Bronchial epithelial cell (primary cell): ENCODE results near the gene NADK. TPM values are rescaled to one million over a fixed set of nuclear protein-coding genes. Genes with fewer than 3 reads are reported as not detected.
"Not testable (repeated sequence)": the region's sequence is repeated elsewhere in the genome, so short reads cannot be mapped to it uniquely, and the experiment has no call there.

Experiments used
- DNase-seq: peaks from one replicate; pipeline ENCODE4 v3.0.0-alpha.2; 2010; ENCODE audit warnings: low read depth
- FAIRE-seq: peaks from 2 replicates; lab custom pipeline; 2011; peaks lifted over from hg19 to GRCh38; lab: Jason Lieb, UNC
- H3K27me3 ChIP-seq: 2 replicates; pipeline ENCODE4 v1.5.1; 2011; ENCODE audit warnings: low read length; ENCODE audit not compliant: control insufficient read depth, insufficient read depth
- H3K36me3 ChIP-seq: 2 replicates; pipeline ENCODE4 v1.5.1; 2011; ENCODE audit warnings: low read length; ENCODE audit not compliant: control insufficient read depth, insufficient read depth
- H3K4me3 ChIP-seq: 2 replicates; pipeline ENCODE4 v1.5.1; 2011; ENCODE audit warnings: mild to moderate bottlenecking, low read depth, low read length, control low read depth
- total RNA-seq: library from RNA; depleted of rRNA; stranded (reverse); fragments of >200 nt; gene quantifications from 2 replicates; pipeline ENCODE4 v1.2.1, GENCODE V29; 2014
- TF ChIP-seq, protein P1 (sequence below): IDR thresholded peaks from 2 replicates; pipeline ENCODE4 v1.5.1; 2011; ENCODE audit warnings: mild to moderate bottlenecking, moderate library complexity, low read length, control low read depth, inconsistent platforms; ENCODE audit not compliant: insufficient read depth, severe bottlenecking

NADK gene
- total RNA-seq, 1 donor from 2014 or later: 41.6 TPM

DNA sequence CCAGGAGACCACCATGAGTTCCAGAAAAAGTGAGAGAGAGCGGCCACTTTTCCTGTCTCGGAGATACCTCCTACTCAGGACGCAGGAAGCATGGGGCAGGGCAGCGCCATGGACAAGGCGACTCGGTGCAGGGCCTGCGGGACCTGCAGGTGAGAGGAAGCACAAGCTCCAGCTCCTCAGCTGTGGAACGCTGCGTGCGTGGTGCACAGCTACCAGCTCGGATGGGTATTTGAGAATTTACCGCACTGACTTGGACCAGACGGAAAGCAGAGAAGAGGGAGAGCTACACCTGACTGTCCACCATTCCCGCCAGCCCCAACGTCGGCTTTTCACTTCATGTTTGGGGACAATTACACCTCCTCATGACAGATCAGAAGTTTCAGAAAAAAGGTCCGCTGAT lies 45.9 kb downstream of the NADK start:
- no peak overlapping the region for H3K4me3 ChIP-seq
- no peak for FAIRE-seq
- TF ChIP-seq, protein P1, sequence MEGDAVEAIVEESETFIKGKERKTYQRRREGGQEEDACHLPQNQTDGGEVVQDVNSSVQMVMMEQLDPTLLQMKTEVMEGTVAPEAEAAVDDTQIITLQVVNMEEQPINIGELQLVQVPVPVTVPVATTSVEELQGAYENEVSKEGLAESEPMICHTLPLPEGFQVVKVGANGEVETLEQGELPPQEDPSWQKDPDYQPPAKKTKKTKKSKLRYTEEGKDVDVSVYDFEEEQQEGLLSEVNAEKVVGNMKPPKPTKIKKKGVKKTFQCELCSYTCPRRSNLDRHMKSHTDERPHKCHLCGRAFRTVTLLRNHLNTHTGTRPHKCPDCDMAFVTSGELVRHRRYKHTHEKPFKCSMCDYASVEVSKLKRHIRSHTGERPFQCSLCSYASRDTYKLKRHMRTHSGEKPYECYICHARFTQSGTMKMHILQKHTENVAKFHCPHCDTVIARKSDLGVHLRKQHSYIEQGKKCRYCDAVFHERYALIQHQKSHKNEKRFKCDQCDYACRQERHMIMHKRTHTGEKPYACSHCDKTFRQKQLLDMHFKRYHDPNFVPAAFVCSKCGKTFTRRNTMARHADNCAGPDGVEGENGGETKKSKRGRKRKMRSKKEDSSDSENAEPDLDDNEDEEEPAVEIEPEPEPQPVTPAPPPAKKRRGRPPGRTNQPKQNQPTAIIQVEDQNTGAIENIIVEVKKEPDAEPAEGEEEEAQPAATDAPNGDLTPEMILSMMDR: no peak
- H3K36me3 ChIP-seq: peaks cover 6% of the 10 kb centered on the region
- H3K27me3 ChIP-seq: no peaks in the 10 kb centered on the region
- no peak for DNase-seq

DNA sequence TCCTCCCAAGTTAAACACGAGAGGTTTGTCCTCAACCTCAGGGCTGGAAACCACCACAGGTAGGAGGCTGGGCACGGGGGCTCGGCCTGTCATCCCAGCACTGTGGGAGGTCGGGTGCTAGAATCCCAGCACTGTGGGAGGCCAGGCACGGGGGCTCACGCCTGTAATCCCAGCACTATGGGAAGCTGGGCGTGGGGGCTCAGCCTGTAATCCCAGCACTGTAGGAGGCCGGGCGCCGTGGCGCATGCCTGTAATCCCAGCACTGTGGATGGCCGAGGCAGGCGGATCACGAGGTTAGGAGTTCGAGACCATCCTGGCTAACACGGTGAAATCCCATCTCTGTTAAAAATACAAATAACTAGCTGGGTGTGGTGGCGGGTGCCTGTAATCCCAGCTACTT lies 47.4 kb downstream of the NADK start:
- TF ChIP-seq, protein P1: no peak
- DNase-seq: no peak
- FAIRE-seq: no peak
- H3K36me3 ChIP-seq: peaks cover 6% of the 10 kb centered on the region
- no peak overlapping the region for H3K4me3 ChIP-seq
- H3K27me3 ChIP-seq: no peaks in the 10 kb centered on the region

DNA sequence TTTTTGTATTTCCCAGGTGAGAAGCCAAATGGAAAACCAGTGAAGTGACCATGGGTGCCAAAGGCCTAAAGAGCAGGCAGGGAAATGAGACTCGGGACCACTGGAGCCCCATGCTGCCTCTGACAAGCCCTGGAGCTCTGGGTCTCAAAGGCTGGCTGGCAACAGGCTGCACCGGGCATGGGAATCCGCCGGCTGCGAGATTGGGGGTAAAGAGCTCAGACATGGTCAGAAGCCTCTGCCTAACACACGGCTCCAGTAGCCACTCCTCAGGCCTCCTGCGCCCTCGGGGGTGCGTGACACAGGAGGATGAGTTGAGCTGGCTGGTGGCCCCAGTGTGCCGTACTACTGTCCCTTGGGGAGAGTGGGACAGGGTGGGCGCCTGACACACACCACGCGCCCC lies 48.0 kb downstream of the NADK start:
- H3K36me3 ChIP-seq, DNase-seq, H3K4me3 ChIP-seq, H3K27me3 ChIP-seq, FAIRE-seq: not testable (repeated sequence)

DNA sequence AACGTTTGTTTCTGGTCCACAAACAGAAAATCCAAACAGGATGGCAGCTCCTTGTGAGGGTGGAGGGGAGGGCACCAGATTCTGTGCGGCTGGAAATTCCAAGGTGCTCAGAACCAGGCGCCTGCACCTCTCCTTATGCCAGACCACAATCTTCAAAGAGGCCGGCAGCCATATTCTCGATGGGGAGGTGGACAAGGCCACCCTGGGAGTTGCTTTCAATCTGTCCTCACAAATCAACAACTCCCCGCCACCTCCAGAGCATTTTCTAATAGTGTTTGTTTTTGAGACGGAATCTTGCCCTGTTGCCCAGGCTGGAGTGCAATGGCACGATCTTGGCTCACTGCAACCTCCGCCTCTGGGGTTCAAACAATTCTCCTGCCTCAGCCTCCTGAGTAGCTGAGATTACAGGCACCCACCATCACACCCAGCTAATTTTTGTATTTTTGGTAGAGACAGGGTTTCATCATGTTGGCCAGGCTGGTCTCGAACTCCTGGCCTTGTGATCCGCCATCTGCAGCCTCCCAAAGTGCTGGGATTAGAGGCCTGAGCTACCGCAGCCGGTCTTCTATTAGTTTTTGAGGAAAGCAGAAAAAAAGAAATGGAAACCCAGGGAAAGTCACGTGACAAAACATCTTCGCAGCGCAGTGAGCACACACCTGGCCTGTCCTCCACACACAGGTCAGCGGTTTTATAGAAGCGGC lies 49.0 kb downstream of the NADK start:
- not testable (repeated sequence) for DNase-seq, H3K36me3 ChIP-seq, FAIRE-seq, H3K4me3 ChIP-seq, H3K27me3 ChIP-seq

DNA sequence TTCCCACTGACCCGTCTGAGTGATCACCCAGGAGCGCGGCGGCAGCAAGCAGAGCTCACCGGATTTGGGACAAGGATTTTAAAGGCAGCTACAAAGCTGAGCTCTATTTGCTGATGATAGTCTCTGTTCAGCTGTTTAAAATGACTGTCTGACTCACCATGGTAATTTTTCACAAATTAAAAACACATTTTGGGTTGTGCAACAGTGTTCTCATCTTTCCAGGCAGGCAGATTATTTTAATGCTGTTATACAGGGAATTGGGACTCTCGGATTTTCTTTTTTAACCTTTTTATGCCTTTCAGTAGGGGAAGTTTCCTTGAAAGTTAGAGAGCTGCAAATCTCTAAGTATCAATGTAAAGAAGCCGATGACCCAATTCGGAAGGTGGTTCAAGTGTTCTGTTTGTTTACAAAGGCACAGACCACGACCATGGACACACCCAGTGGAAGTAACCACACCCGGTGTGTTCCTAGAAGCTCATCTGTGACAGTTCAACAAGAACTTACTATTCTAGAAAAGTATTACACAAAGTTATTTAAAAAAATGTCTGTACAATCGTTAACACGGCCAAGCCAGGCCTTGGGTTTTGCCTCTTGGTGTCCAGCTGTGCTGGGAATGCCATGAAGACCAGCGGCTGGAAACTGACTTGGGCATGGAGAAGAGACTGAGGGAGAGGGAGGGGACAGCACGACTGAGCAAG lies 49.8 kb downstream of the NADK start:
- H3K4me3 ChIP-seq, H3K27me3 ChIP-seq, H3K36me3 ChIP-seq, DNase-seq: not testable (repeated sequence)
- FAIRE-seq: peak; percentile 28

DNA sequence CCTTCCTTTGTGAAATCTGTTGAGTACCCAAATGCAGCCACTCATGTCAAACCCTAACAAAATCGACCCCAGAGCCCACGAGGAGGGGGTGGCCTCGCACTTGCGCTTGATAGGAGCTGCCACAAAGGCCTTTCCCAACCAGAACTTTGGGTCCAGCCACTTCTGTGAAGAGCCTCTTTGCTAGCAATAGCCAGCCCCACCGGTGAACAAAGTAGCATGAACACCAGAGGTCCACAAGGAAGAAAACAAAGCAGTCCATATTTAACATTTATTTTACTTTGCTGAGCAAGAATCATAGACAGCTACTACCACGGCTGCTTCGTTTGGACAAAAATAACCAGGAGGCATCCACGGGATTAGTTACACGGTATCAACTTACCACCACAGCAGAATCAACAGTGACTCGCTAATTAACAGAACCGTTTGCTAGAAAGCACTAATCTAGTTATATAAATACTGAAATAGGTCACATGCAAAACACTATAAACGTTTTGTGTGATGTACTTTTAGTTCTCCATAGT lies 51.1 kb downstream of the NADK start:
- not testable (repeated sequence) for FAIRE-seq, DNase-seq, H3K4me3 ChIP-seq, H3K36me3 ChIP-seq, H3K27me3 ChIP-seq

DNA sequence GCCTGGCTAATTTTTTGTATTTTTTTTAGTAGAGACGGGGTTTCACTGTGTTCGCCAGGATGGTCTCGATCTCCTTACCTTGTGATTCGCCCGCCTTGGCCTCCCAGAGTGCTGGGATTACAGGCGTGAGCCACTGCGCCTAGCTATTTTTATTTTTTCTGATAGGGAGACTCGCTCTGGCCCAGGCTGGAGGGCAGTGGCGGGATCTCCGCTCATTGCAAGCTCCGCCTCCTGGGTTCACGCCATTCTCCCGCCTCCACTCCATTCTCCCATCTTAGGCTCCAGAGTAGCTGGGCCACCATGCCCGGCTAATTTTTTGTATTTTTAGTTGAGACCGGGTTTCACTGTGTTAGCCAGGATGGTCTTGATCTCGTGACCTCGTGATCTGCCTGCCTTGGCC lies 52.2 kb downstream of the NADK start:
- not testable (repeated sequence) for FAIRE-seq, H3K4me3 ChIP-seq, DNase-seq, H3K27me3 ChIP-seq, H3K36me3 ChIP-seq

DNA sequence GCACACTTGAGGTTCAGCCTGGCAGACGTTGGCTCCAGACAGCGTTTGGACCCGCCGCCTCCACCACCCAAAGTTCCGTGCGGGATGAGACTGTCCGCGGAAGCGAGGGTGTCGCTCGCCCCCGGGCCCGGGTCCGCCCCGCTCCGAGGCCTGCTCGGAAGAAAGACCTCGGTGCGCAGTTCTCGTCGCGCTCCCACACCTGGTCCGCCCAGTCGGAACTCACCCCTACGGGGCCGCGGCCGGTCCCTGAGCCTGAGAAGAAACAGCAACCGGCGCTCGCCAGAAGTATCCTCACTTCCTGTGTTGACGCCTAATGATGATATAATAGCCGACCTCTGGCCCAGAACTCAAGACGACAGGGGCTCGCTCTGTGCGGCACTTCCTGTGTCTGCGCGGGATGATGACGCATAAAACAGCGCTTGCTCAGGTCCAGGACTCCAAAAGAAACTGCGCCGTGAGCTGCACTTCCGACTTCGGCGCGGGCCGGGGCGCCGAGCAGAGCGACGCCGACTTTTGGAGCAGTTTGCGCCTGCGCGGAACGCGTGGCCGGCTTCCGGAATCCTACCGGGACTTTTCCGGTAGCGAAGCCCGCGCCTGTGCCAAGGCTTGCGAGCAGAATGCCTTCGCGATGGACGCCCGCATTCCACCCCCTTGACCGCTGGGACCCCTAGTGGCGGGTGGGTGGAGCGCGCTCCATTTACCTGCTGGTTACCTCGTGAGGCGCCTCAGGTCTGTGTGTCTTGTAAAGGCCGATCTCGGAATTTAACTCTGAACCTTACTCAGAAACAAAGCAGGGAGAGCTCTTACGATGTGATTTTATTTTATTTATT lies 54.0 kb downstream of the NADK start, which contains the start of gene CDK11A:
TSS of gene CDK11A (minus strand) at position 323 of the 830 bp plus-strand sequence. CDS start 1,539 bp downstream, outside the sequence.
- DNase-seq: peak; percentile 98
- peak within 1 kb of the TSS; percentile 47 for H3K4me3 ChIP-seq
- H3K27me3 ChIP-seq, H3K36me3 ChIP-seq, FAIRE-seq: not testable (repeated sequence)
- TF ChIP-seq, protein P1: peak; percentile 27
